ENCODE measurements around the gene PUS7L.

GRCh38 chr12:43736927-43737440, 21.6 kb downstream of the PUS7L start:
- TF ChIP-seq CTCF (IDR thresholded peaks at IDR 0.05) (no peak), REST (IDR thresholded peaks at IDR 0.05; ENCODE audit: low read depth, low read length) (no peak), POLR2AphosphoS5 (IDR thresholded peaks at IDR 0.05; ENCODE audit: low read depth, low read length) (no peak), EP300 (IDR thresholded peaks at IDR 0.05; ENCODE audit: borderline replicate concordance in 1 of 2, low read depth in 1 of 2, low read length in 1 of 2) (no peak), YY1 (IDR thresholded peaks at IDR 0.05; ENCODE audit: low read depth) (no peak), RAD21 (IDR thresholded peaks at IDR 0.05; ENCODE audit: low read length) (no peak), MAX (IDR thresholded peaks at IDR 0.05; ENCODE audit: low read depth) (no peak), RFX5 (IDR thresholded peaks at IDR 0.05; ENCODE audit: low read length) (no peak), ZBTB33 (IDR thresholded peaks at IDR 0.05; ENCODE audit: borderline replicate concordance, low read depth) (no peak), RXRA (IDR thresholded peaks at IDR 0.05; ENCODE audit: borderline replicate concordance, low read depth) (no peak)
